ENCODE data around the gene MCL1.

DNA sequence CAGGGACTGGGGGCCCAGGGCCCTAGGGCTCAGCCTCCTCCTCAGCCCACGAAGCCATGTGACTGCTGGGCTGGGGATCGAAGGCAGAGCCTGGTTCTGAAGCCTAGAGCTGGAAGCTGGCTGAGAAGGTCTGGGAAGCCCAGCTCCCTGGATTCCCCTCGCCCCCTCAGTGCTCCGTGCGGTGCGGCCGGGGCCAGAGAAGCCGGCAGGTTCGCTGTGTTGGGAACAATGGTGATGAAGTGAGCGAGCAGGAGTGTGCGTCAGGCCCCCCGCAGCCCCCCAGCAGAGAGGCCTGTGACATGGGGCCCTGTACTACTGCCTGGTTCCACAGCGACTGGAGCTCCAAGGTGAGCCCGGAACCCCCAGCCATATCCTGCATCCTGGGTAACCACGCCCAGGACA is 21.1 kb downstream of the MCL1 start:
- TF ChIP-seq EZH2 (IDR thresholded peaks at IDR 0.05; ENCODE audit: borderline replicate concordance, low read length) (no peak), CTCF (IDR thresholded peaks at IDR 0.05; ENCODE audit: low read length) (no peak)
